K562 (cell line): ENCODE results near the gene MRPS6. TPM values are rescaled to one million over a fixed set of nuclear protein-coding genes. Genes with fewer than 3 reads are reported as not detected.

Experiments used
- FOSL1 ChIP-seq: fragments of 200-800 bp; sonication (Bioruptor generic); conservative IDR thresholded peaks from 2 replicates; pipeline ENCODE4 v1.6.1; 2016; ENCODE audit warnings: missing genetic modification characterization, missing compliant biosample characterization
- FUS ChIP-seq: fragments of 200-400 bp; formaldehyde crosslinking; optimal IDR thresholded peaks from 2 replicates; pipeline ENCODE3; 2017; ENCODE audit warnings: low read depth, low read length
- GATAD2A ChIP-seq: fragments of 450-650 bp; IDR thresholded peaks from 2 replicates; pipeline ENCODE4 v1.6.1; 2017
- HDAC2 ChIP-seq: fragments of 450-650 bp; IDR thresholded peaks from 2 replicates; pipeline ENCODE4 v1.6.1; 2016; ENCODE audit warnings: mild to moderate bottlenecking
- KDM1A ChIP-seq, 2 experiments: fragments of 450-650 bp; IDR thresholded peaks; 2 replicates each; pipeline ENCODE4 v1.6.1; 2016; ENCODE audit warnings: mild to moderate bottlenecking in 2 of 2
- KDM2B ChIP-seq: fragments of 250-450 bp; sonication (Bioruptor Pico); IDR thresholded peaks from 2 replicates; pipeline ENCODE4 v1.8.0; 2021; ENCODE audit warnings: mild to moderate bottlenecking, moderate library complexity
- LCOR ChIP-seq: sonication (generic); formaldehyde crosslinking; IDR thresholded peaks from 2 replicates; pipeline ENCODE4 v1.8.0; 2022; ENCODE audit warnings: mild to moderate bottlenecking, missing genetic modification reagents
- MBD1 ChIP-seq: fragments of 250-450 bp; sonication (Bioruptor Pico); IDR thresholded peaks from 2 replicates; pipeline ENCODE4 v1.8.0; 2022; ENCODE audit warnings: inconsistent platforms
- MEIS2 ChIP-seq: fragments of 450-650 bp; IDR thresholded peaks from 2 replicates; pipeline ENCODE4 v1.6.1; 2014; ENCODE audit warnings: mild to moderate bottlenecking; ENCODE audit not compliant: partially characterized antibody
- NFE2 ChIP-seq: IDR thresholded peaks from 2 replicates; pipeline ENCODE4 v1.6.1; 2014; ENCODE audit warnings: antibody characterized with exemption, low read depth
- RBFOX2 ChIP-seq: fragments of 200-400 bp; formaldehyde crosslinking; IDR thresholded peaks from 2 replicates; pipeline ENCODE4 v1.6.1; 2017; ENCODE audit warnings: low read depth, mild to moderate bottlenecking, low read length, moderate library complexity
- RFX5 ChIP-seq: IDR thresholded peaks from 2 replicates; pipeline ENCODE4 v1.6.1; 2011; ENCODE audit warnings: low read depth, mild to moderate bottlenecking, improper control_type of control experiment, low read length
- SAP30 ChIP-seq: fragments of 200-600 bp; sonication (generic); IDR thresholded peaks from 2 replicates; pipeline ENCODE4 v1.6.1; 2012; ENCODE audit warnings: borderline replicate concordance, low read depth, mild to moderate bottlenecking, moderate library complexity, low read length, control low read depth, inconsistent platforms; ENCODE audit not compliant: insufficient read depth, poor library complexity, severe bottlenecking
- SMAD1 ChIP-seq: fragments of 150-350 bp; IDR thresholded peaks from 2 replicates; pipeline ENCODE4 v1.6.1; 2014; ENCODE audit warnings: low read length, low read depth; ENCODE audit not compliant: partially characterized antibody
- SP1 ChIP-seq: sonication (generic); formaldehyde crosslinking; IDR thresholded peaks from 2 replicates; pipeline ENCODE4 v1.8.1; 2022; ENCODE audit warnings: mild to moderate bottlenecking, missing genetic modification reagents
- TARDBP ChIP-seq: fragments of 450-650 bp; IDR thresholded peaks from 2 replicates; pipeline ENCODE4 v1.6.1; 2016
- TEAD2 ChIP-seq: fragments of 450-650 bp; IDR thresholded peaks from 2 replicates; pipeline ENCODE4 v1.6.1; 2016; ENCODE audit warnings: missing genetic modification characterization, control low read depth, missing compliant biosample characterization
- TFAP4 ChIP-seq: sonication (generic); formaldehyde crosslinking; IDR thresholded peaks from 2 replicates; pipeline ENCODE4 v1.8.0; 2022; ENCODE audit warnings: missing genetic modification reagents, mild to moderate bottlenecking, moderate library complexity, borderline replicate concordance
- ZKSCAN8 ChIP-seq: fragments of 200-800 bp; sonication (Bioruptor generic); IDR thresholded peaks from 2 replicates; pipeline ENCODE4 v1.6.1; 2016; ENCODE audit warnings: missing genetic modification characterization, missing compliant biosample characterization
- ZNF224 ChIP-seq: sonication (generic); formaldehyde crosslinking; IDR thresholded peaks from 2 replicates; pipeline ENCODE4 v1.8.0; 2022; ENCODE audit warnings: mild to moderate bottlenecking, missing genetic modification reagents
- ZNF23 ChIP-seq: fragments of 250-450 bp; sonication (Bioruptor Pico); IDR thresholded peaks from 2 replicates; pipeline ENCODE4 v1.4.0; 2020; ENCODE audit warnings: mild to moderate bottlenecking
- ZNF324 ChIP-seq: fragments of 250-450 bp; sonication (Bioruptor Pico); IDR thresholded peaks from 2 replicates; pipeline ENCODE4 v1.4.0; 2020; ENCODE audit warnings: mild to moderate bottlenecking
- ZNF584 ChIP-seq: fragments of 200-800 bp; sonication (Bioruptor generic); IDR thresholded peaks from 2 replicates; pipeline ENCODE4 v1.6.1; 2016; ENCODE audit warnings: low read depth, mild to moderate bottlenecking, missing genetic modification characterization, missing compliant biosample characterization
- polyA plus RNA-seq, 8 experiments: library from polyadenylated mRNA; depleted of rRNA in 4 of 8; stranded (reverse) in 5 of 8; unstranded in 3 of 8; fragments of >200 nt; fragmentation: Nextera tagmentation in 2 of 8; fragmentation: Illumina TruSeq in 1 of 8; extraction: Ambion mirVana in 2 of 8; extraction: Trizol in 1 of 8; gene quantifications; 2 replicates each; pipeline versions ENCODE4 v1.2.1 to v1.2.3, GENCODE V29; 2011 to 2014; ENCODE audit warnings: inconsistent platforms in 1 of 8, missing spikeins in 1 of 8
- total RNA-seq, 7 experiments: library from RNA; depleted of rRNA in 6 of 7; stranded (reverse); fragments of >200 nt in 6 of 7; fragmentation: Illumina TruSeq in 2 of 7; extraction: Trizol in 2 of 7; gene quantifications; 2 replicates each; pipeline versions ENCODE4 v1.2.1 to v1.2.3, GENCODE V29; 2011 to 2021; ENCODE audit warnings: low replicate concordance in 1 of 7
- TF ChIP-seq, protein P1 (sequence below): fragments of 450-650 bp; IDR thresholded peaks from 2 replicates; pipeline ENCODE4 v1.6.1; 2017; ENCODE audit warnings: antibody characterized with exemption, mild to moderate bottlenecking

MRPS6 gene
- total and polyA plus RNA-seq, 9 of the 15 experiments (the other 6 are each of a cell fraction or from before 2014, with no cell fraction given) = 26.1 to 72.0 (median 39.3) TPM

- no peak for TF ChIP-seq RBFOX2
- TF ChIP-seq TEAD2 = peak; percentile 64; the same call in 1 of the 2 replicates
- TF ChIP-seq GATAD2A = peak; percentile 91
- 0 out of 2 replicates have a peak, but pooled peaks have one; percentile 29 for TF ChIP-seq ZNF23 (CRISPR knock-in tag)
- peak; percentile 73; the same call in 1 of the 2 replicates for TF ChIP-seq ZNF584 (CRISPR knock-in tag)
- TF ChIP-seq MBD1 = peak; percentile 36; the same call in 1 of the 2 replicates
- TF ChIP-seq LCOR (CRISPR knock-in tag) = peak; percentile 59; the same call in 1 of the 2 replicates
- TF ChIP-seq, protein P1, sequence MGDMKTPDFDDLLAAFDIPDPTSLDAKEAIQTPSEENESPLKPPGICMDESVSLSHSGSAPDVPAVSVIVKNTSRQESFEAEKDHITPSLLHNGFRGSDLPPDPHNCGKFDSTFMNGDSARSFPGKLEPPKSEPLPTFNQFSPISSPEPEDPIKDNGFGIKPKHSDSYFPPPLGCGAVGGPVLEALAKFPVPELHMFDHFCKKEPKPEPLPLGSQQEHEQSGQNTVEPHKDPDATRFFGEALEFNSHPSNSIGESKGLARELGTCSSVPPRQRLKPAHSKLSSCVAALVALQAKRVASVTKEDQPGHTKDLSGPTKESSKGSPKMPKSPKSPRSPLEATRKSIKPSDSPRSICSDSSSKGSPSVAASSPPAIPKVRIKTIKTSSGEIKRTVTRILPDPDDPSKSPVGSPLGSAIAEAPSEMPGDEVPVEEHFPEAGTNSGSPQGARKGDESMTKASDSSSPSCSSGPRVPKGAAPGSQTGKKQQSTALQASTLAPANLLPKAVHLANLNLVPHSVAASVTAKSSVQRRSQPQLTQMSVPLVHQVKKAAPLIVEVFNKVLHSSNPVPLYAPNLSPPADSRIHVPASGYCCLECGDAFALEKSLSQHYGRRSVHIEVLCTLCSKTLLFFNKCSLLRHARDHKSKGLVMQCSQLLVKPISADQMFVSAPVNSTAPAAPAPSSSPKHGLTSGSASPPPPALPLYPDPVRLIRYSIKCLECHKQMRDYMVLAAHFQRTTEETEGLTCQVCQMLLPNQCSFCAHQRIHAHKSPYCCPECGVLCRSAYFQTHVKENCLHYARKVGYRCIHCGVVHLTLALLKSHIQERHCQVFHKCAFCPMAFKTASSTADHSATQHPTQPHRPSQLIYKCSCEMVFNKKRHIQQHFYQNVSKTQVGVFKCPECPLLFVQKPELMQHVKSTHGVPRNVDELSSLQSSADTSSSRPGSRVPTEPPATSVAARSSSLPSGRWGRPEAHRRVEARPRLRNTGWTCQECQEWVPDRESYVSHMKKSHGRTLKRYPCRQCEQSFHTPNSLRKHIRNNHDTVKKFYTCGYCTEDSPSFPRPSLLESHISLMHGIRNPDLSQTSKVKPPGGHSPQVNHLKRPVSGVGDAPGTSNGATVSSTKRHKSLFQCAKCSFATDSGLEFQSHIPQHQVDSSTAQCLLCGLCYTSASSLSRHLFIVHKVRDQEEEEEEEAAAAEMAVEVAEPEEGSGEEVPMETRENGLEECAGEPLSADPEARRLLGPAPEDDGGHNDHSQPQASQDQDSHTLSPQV = peak; percentile 90
- TF ChIP-seq FUS = no peak
- TF ChIP-seq ZKSCAN8 = peak; percentile 69; the same call in 1 of the 2 replicates
- peak; percentile 79 for TF ChIP-seq SP1
- no peak for TF ChIP-seq KDM2B (CRISPR knock-in tag)
- peak; percentile 96 for TF ChIP-seq TARDBP
- TF ChIP-seq MEIS2 = peak; percentile 90
- no peak for TF ChIP-seq ZNF224
- no peak for TF ChIP-seq NFE2
- peak; percentile 78 for TF ChIP-seq SMAD1
- no peak for TF ChIP-seq RFX5
- TF ChIP-seq FOSL1 = peak; percentile 83
- TF ChIP-seq HDAC2 = peak; percentile 91
- peak; percentile 27; the same call in 1 of the 2 replicates for TF ChIP-seq ZNF324 (CRISPR knock-in tag)
- no peak for TF ChIP-seq TFAP4 (CRISPR knock-in tag)
- no peak for TF ChIP-seq SAP30
- TF ChIP-seq KDM1A (IDR thresholded peaks at IDR 0.05) = peak; percentile 57 to 86
Observed at GRCh38 chr21:34110594-34111202, 37.3 kb downstream of the MRPS6 start (continued).
